Measurements from ENCODE around the gene TRIM34. TPM values are rescaled to one million over a fixed set of nuclear protein-coding genes. Genes with fewer than 3 reads are reported as not detected.
"Not testable (repeated sequence)": the region's sequence is repeated elsewhere in the genome, so short reads cannot be mapped to it uniquely, and the experiment has no call there.

The TRIM34 gene
- total RNA-seq, 3 donors from 2014 or later: 5.9 to 12.1 (median 10.9) TPM

GRCh38 chr11:5686426-5686825 is 61.6 kb downstream of the TRIM34 start:
- H3K36me3 ChIP-seq: no peaks in the 10 kb centered on the region
- intact Hi-C loops (cut with DNase I; ENCODE audit: low total_unique reads): no loop called here

GRCh38 chr11:5688482-5688881 is 63.7 kb downstream of the TRIM34 start:
- Histone ChIP-seq H3K4me1 (no peaks in the 10 kb centered on the region), H3K36me3 (no peaks in the 10 kb centered on the region), H3K9me3 (no peaks in the 10 kb centered on the region), H3K27ac (peak overlapping the region; percentile 88 to 91), H3K4me3 (no peak overlapping the region), H3K27me3 (no peaks in the 10 kb centered on the region)
- intact Hi-C loops (cut with DNase I; ENCODE audit: low total_unique reads): no loop called here
- DNase-seq (ENCODE audit: low spot score in 2 of 2): no peak
- TF ChIP-seq POLR2AphosphoS5 (IDR thresholded peaks at IDR 0.05) (no peak), POLR2A (IDR thresholded peaks at IDR 0.05) (no peak), CTCF (IDR thresholded peaks at IDR 0.05) (no peak)

More at GRCh38 chr11:5686426-5686825, 61.6 kb downstream of the TRIM34 start:
- Histone ChIP-seq H3K27ac (no peak overlapping the region), H3K4me3 (no peak overlapping the region), H3K4me1 (no peaks in the 10 kb centered on the region), H3K27me3 (no peaks in the 10 kb centered on the region), H3K9me3 (no peaks in the 10 kb centered on the region)
- DNase-seq (ENCODE audit: low spot score in 2 of 2): no peak
- no peak for TF ChIP-seq CTCF (IDR thresholded peaks at IDR 0.05)
- TF ChIP-seq POLR2A (IDR thresholded peaks at IDR 0.05): no peak
- TF ChIP-seq POLR2AphosphoS5 (IDR thresholded peaks at IDR 0.05): no peak

GRCh38 chr11:5689551-5689983 is 64.8 kb downstream of the TRIM34 start, which contains the start of gene TRIM22:
Gene TRIM22, plus strand, starts transcription at chr11:5689790. Its CDS starts 6,443 bp downstream, at chr11:5696233.
- peak within 1 kb of the TSS; percentile 49 to 64 (median 50) for H3K4me3 ChIP-seq
- intact Hi-C loops (cut with DNase I; ENCODE audit: low total_unique reads): no loop called here
- DNase-seq (ENCODE audit: low spot score in 2 of 2): peak in 1 of 2 donors; percentile 51
- H3K36me3 ChIP-seq: no peaks in the 10 kb centered on the region
- TF ChIP-seq POLR2AphosphoS5 (IDR thresholded peaks at IDR 0.05) (peak in 1 of 3 donors; percentile 22), POLR2A (IDR thresholded peaks at IDR 0.05) (no peak), CTCF (IDR thresholded peaks at IDR 0.05) (no peak)
- peak within 1 kb of the TSS; percentile 88 to 91 for H3K27ac ChIP-seq
- H3K4me1 ChIP-seq: no peaks in the 10 kb centered on the region
- no peaks in the 10 kb centered on the region for H3K9me3 ChIP-seq
- H3K27me3 ChIP-seq: no peaks in the 10 kb centered on the region

- H3K27ac ChIP-seq: peak overlapping the region; percentile 88 to 91
- no peak for DNase-seq (ENCODE audit: low spot score in 2 of 2)
- no peak for TF ChIP-seq POLR2A (IDR thresholded peaks at IDR 0.05)
- TF ChIP-seq CTCF (IDR thresholded peaks at IDR 0.05): no peak
- TF ChIP-seq POLR2AphosphoS5 (IDR thresholded peaks at IDR 0.05): no peak
- no peaks in the 10 kb centered on the region for H3K36me3 ChIP-seq
- H3K9me3 ChIP-seq: no peaks in the 10 kb centered on the region
- peak overlapping the region; percentile 49 to 64 (median 50) for H3K4me3 ChIP-seq
- H3K4me1 ChIP-seq: no peaks in the 10 kb centered on the region
- intact Hi-C loops (cut with DNase I; ENCODE audit: low total_unique reads): no loop called here
- no peaks in the 10 kb centered on the region for H3K27me3 ChIP-seq
These were observed 65.4 kb downstream of the TRIM34 start for GRCh38 chr11:5690216-5690615.

- no peak for TF ChIP-seq POLR2AphosphoS5 (IDR thresholded peaks at IDR 0.05)
- no peak for TF ChIP-seq CTCF (IDR thresholded peaks at IDR 0.05)
- TF ChIP-seq POLR2A (IDR thresholded peaks at IDR 0.05): no peak
- intact Hi-C loops (cut with DNase I; ENCODE audit: low total_unique reads): no loop called here
- Histone ChIP-seq H3K4me3 (peak overlapping the region; percentile 49 to 64 (median 50)), H3K36me3 (no peaks in the 10 kb centered on the region), H3K4me1 (no peaks in the 10 kb centered on the region), H3K9me3 (no peaks in the 10 kb centered on the region), H3K27ac (peak overlapping the region; percentile 88 to 91), H3K27me3 (no peaks in the 10 kb centered on the region)
- DNase-seq (ENCODE audit: low spot score in 2 of 2): no peak
These were observed 65.9 kb downstream of the TRIM34 start for GRCh38 chr11:5690736-5691135.

- intact Hi-C loops (cut with DNase I; ENCODE audit: low total_unique reads); H3K27me3 ChIP-seq; H3K4me1 ChIP-seq; H3K36me3 ChIP-seq; DNase-seq (ENCODE audit: low spot score in 2 of 2); H3K9me3 ChIP-seq: not testable (repeated sequence)
- peak overlapping the region; percentile 49 to 64 (median 50) for H3K4me3 ChIP-seq
- peak overlapping the region; percentile 88 to 91 for H3K27ac ChIP-seq
These were observed 66.6 kb downstream of the TRIM34 start for GRCh38 chr11:5691238-5691963.
